LoVo (cell line): ENCODE measurements around the gene VPS13A.

Source experiments
- DNase-seq: peaks from one replicate; pipeline ENCODE4 v3.0.0-alpha.2; 2016; ENCODE audit warnings: low spot score

The VPS13A gene

DNA sequence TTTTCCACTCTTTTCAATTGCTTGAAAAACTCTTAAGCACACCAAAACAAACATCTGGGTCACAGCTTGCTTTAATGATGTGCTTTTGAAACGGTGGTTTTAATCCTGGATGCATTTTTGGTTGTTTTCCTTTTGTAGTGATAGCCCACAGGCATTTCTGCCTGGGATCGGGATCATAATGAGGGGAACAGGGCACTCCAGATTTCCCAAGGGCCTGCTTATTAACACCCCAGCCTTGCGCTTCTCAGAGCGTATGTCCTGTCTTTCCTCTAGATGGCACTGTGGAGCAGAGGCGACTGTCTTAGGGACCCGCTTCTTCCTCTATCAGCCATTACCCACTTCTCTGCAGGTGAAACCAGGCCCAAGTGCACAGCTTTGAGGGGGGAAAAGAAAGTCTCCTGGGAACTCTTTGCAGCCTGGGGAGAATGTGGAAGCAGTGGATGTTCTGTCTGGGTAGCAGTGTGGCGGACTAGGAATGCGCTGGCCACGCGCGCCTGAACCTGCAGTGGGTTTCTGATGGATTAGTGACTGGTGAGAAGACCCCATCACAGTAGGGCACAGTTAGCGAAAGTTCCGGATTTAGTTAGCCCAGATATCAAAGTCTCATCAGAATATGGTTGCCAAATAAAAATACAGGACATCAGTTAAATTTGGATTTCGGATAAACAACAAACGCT lies 280.7 kb downstream of the VPS13A start:
- peak; percentile 63 for DNase-seq

DNA sequence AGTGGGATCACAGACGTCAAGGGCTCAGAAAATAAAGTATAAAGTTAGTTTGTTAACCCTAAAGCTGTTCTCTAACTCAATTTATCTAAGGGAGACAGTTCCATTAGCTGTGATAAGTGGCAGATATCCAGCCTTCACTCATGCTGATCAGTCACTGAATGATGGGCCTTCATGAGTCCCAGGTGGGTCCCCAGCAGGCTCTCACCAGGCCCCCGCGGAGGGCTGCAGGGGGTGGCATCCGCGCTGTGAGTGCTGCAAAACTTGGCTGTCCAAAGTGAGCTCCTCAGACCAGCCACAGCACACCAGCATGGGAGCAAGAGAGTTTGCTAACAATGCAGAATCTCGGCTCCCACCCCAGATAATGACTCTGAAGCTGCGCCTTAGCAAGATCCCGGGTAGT lies 283.6 kb downstream of the VPS13A start:
- no peak for DNase-seq

DNA sequence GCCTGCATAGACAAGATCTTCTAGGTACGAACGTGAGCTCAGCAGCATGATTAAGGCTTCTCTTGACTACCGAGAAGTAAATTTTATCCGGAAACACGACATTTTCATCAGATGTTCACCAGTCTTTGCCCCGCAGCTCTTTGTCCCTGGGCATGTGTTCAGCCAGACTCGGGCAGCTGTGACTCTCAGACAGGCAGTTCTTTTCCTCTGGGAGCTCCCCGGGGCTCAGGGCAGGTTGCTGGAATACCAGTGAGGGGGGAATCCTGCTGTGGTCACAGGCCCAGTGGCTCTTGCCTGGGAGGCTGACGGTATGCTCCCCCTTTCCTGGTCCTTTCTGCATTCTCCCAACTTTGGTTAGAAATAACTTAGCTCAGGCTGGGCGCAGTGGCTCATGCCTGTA lies 284.7 kb downstream of the VPS13A start:
- DNase-seq, result no peak

DNA sequence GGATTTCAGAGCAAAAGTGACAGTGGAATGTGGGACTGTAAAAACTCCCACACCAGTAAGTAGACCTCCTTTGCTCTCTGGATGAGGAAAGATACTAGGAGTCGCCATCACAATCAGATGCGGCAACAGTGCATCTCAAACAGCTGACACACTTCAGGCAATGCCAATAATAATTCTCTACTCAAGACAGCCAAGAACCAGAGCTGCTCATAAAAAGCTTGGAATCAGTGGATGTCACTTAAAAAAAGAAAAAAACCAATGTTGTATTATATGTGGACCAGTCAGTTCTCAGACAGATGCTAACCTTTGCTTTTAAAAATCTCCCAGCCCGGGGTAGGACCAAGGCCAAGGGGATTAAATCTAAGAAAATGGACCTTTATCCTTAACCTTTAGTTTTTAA lies 285.8 kb downstream of the VPS13A start:
- DNase-seq, result no peak

DNA sequence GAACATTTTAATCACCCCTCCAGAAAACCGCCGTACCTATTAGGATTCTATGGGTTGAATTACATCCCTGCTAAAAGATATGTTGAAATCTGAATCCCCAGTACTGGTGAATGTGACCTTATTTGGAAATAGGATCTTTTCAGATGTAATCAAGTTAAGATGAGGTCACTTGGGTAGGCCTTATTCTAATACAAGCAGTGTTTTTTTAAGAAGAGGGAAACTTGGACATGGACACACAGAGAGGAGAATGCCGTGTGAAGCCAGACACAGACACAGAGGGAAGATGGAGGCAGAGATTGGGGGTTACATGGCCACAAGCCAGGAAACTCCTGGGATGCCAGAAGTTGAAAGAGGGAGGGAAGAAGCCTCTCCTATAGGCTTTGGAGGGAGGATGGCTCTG lies 287.3 kb downstream of the VPS13A start:
- no peak for DNase-seq

DNA sequence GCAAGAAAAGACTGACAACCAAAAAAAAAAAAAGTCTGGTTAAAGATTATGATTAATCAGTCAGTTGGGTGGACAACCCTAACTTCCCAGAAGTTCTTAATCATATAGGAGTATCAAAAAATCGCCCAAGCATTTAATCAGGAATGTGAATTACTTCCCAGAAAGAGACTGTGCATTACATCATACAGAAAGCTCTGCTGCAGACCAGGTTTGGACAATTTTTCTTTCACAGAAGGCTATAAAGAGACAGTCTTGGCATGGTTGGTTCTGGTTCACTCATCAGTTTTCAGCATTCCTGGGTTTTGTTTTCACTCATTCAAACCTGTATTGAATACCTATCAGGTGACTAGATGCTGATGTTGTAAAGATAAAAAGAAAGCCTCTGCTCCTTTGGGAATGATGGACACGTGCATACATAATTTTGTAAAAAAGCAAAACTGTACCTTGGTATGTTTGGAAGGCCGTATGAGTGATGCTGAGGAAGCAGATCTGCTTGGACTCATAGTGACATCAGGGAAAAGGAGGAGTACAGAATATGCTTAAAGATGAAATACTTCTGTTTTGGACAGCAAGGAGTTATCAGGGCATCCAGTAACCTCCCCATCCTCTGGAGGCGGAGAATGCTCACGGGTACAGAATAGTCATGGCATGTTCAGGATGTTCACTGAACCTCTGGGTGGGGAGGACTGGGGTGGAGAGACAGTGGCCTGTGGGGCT lies 292.3 kb downstream of the VPS13A start:
- no peak for DNase-seq
